HG03575 (cell line): ENCODE measurements around the gene NDUFS2.

Experiments used
- ATAC-seq: cut with Tn5 transposase; IDR thresholded peaks from one replicate; pipeline ENCODE4 v1.9.1; 2021; ENCODE audit not compliant: unreplicated experiment, insufficient number of reproducible peaks, low FRiP score; ENCODE audit errors: extremely low read depth

The NDUFS2 gene

GRCh38 chr1:161171191-161171590, 31.0 kb upstream of the NDUFS2 start:
- ATAC-seq, result no peak

GRCh38 chr1:161171696-161172095, 30.5 kb upstream of the NDUFS2 start:
- no peak for ATAC-seq

GRCh38 chr1:161172349-161172748, 29.8 kb upstream of the NDUFS2 start:
- ATAC-seq, result no peak

GRCh38 chr1:161172776-161173376, 29.3 kb upstream of the NDUFS2 start:
- no peak for ATAC-seq

- ATAC-seq, result no peak
Observed at GRCh38 chr1:161173711-161174110, 28.5 kb upstream of the NDUFS2 start.

GRCh38 chr1:161174911-161175310, 27.3 kb upstream of the NDUFS2 start:
- no peak for ATAC-seq

GRCh38 chr1:161175771-161176453, 26.3 kb upstream of the NDUFS2 start:
- ATAC-seq, result no peak

- no peak for ATAC-seq
Observed at GRCh38 chr1:161176468-161177111, 25.6 kb upstream of the NDUFS2 start.

- no peak for ATAC-seq
Observed at GRCh38 chr1:161177112-161177935, 24.8 kb upstream of the NDUFS2 start, which contains the start of gene B4GALT3. TSS of gene B4GALT3 (minus strand) at chr1:161177507. CDS start at chr1:161176060, 1,447 bp downstream.

- ATAC-seq, result no peak
Observed at GRCh38 chr1:161177936-161178244, 24.3 kb upstream of the NDUFS2 start.

- no peak for ATAC-seq
Observed at GRCh38 chr1:161179698-161180097, 22.5 kb upstream of the NDUFS2 start.

GRCh38 chr1:161180639-161181038, 21.5 kb upstream of the NDUFS2 start:
- ATAC-seq, result no peak

- no peak for ATAC-seq
Observed at GRCh38 chr1:161182214-161182613, 20.0 kb upstream of the NDUFS2 start.

GRCh38 chr1:161185282-161185682, 16.9 kb upstream of the NDUFS2 start:
- no peak for ATAC-seq

- no peak for ATAC-seq
Observed at GRCh38 chr1:161185732-161186311, 16.3 kb upstream of the NDUFS2 start.

GRCh38 chr1:161187311-161187710, 14.9 kb upstream of the NDUFS2 start:
- no peak for ATAC-seq

- no peak for ATAC-seq
Observed at GRCh38 chr1:161188381-161188780, 13.8 kb upstream of the NDUFS2 start.

- no peak for ATAC-seq
Observed at GRCh38 chr1:161189036-161189435, 13.1 kb upstream of the NDUFS2 start.

- ATAC-seq, result no peak
Observed at GRCh38 chr1:161190962-161191521, 11.1 kb upstream of the NDUFS2 start.
